HG03457 (cell line): ENCODE results near the gene CSF2RB.

Source experiments
- ATAC-seq: cut with Tn5 transposase; IDR thresholded peaks from one replicate; pipeline ENCODE4 v1.9.1; 2021; ENCODE audit warnings: moderate number of reproducible peaks; ENCODE audit not compliant: unreplicated experiment

Gene CSF2RB

DNA sequence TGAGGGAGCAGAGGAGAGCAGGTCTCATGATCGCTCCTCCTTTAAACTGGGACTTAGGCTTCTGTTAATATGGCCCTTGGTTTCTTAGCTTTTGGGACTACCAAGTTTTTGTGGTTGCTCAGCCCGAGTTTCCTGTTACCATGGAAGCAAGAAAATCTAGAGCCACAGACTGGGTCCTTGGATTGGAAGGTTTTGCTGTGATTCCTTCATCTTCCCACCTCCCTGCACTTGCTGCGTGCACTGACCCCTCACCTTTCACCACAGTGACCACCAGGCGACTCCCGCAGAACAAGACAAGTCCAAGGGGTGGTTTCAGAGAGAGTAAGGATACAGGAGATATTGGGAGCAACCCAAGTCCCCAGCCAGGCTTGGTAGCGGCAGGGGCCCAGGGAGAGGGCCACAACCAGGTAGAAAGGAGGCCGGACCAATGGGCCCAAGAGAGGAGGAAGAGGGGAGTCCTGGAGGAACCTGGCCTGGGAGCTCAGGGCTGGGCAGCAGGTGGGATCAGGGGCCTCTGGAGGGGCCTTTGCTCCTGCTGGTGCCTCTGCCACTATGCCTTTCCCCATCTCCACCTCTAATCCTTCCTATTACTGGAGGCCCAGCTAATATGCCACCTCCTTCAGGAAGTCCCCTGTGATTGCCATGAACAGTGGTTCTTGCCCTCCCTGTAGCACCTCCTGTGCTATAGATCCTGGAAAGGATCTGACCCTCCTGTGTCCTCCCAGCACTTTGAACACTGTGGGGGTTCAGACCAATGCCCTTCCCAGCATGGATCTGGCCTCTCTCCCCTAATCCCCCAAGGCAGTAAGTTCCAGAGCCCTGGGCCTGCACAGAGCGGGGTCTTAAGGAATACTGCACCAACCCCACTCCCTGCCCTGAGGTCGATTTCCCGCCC, 21.2 kb downstream of the CSF2RB start:
- ATAC-seq, result no peak

DNA sequence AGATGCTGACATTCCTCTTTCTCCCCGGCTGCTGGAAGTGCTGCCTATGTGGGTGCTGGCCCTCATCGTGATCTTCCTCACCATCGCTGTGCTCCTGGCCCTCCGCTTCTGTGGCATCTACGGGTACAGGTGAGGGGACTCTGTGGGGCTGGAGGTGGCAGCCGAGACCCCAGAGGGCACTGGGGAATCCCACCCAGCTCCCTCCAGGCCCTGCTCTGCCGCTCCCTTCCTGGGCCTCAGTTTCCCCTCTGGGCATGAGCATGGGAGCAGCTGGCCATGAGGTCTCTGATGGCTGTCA, 21.8 kb downstream of the CSF2RB start:
- ATAC-seq, result no peak

DNA sequence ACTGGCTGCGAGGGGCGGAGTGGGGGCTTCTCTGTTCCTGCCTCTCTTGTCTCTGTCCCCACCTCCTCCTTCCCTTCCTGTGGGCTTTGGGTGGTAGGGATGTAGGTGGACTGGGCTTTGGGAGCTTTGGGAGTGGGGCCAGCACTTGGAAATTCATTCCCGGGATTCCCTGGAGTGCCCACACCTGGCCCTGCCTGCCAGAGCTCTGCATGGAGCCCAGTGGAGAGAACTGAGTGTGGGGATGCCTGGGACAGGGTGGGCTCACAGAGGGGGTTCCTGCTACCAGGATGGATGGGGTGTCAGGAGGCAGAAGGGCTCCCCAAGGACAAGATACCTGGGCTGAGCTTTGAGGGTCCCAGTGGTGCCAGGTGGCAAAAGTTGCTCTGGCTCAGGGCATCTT, 22.3 kb downstream of the CSF2RB start:
- ATAC-seq, result no peak

DNA sequence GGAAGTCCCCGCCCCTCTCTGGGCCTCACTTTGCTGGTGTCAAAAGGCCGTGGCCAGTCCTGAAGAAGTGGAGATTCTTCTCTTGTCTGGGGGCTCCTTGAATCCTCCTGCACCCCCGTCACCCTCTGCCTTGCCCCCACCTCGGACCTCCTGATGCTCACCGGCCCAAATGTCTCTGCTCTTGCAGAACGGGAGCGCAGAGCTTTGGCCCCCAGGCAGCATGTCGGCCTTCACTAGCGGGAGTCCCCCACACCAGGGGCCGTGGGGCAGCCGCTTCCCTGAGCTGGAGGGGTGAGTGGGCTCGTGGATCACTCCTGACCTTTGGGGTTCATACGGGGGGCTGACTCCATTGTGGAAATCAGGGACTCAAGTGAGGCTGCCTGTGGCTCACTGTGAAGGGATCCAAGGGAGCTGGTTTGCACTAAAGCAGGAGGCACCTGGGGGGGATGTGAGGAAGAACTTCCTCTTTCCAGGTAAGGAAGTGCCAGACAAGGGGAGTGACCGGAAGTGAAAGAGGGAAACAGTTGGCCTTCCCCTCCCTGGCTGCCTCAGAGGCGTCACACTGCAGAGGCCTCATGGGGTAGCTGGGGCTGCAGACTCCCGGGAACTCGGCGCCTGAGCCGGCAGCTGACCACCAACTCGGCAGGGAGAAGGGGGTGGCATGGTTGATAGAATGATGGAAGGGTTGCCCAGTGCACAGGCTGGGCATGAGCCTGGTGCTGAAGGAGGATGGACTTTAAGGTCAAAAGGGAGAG, 23.1 kb downstream of the CSF2RB start:
- ATAC-seq, result no peak

DNA sequence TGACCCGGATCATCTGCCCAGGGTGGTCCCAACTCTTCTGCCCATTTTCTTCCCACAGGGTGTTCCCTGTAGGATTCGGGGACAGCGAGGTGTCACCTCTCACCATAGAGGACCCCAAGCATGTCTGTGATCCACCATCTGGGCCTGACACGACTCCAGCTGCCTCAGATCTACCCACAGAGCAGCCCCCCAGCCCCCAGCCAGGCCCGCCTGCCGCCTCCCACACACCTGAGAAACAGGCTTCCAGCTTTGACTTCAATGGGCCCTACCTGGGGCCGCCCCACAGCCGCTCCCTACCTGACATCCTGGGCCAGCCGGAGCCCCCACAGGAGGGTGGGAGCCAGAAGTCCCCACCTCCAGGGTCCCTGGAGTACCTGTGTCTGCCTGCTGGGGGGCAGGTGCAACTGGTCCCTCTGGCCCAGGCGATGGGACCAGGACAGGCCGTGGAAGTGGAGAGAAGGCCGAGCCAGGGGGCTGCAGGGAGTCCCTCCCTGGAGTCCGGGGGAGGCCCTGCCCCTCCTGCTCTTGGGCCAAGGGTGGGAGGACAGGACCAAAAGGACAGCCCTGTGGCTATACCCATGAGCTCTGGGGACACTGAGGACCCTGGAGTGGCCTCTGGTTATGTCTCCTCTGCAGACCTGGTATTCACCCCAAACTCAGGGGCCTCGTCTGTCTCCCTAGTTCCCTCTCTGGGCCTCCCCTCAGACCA, 24.0 kb downstream of the CSF2RB start:
- ATAC-seq, result no peak

GRCh38 chr22:36938028-36938425, 24.6 kb downstream of the CSF2RB start:
- ATAC-seq, result no peak

GRCh38 chr22:36938886-36939285, 25.5 kb downstream of the CSF2RB start:
- ATAC-seq, result no peak

GRCh38 chr22:36940676-36941075, 27.2 kb downstream of the CSF2RB start:
- no peak for ATAC-seq

GRCh38 chr22:36942556-36942955, 29.1 kb downstream of the CSF2RB start:
- no peak for ATAC-seq

DNA sequence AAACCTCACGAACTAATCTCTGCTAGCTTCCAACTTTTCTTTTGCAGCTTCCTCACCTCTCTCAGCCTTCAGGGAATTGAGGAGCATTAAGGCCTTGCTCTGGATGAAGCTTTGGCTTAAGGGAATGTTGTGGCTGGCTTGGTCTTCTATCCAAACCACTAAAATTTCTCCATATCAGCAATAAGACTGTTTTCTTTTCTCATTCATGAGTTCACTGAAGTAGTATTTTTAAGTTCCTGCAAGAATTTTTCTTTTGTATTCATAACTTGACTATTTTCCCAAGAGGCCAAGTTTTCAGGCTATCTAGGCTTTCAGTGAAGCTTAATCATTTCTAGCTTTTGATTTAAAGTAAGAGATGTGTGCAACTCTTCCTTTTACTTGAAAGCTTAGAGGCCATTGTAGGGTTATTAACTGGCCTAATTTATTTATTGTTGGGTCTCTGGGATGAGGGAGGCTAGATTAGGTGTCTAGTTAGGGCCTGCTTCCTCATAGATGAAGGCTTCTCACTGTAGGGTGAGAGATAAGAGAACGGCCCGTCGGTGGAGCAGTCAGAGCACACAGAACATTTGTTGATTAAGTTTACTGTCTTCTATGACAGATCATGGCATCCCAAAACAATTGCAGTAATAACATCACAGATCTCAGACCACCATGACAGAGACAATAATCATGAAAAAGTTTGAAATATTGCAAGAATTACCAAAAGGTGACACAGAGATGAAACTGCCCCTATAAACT, 33.2 kb downstream of the CSF2RB start:
- ATAC-seq, result no peak

GRCh38 chr22:36948273-36949225, 35.1 kb downstream of the CSF2RB start:
- no peak for ATAC-seq

DNA sequence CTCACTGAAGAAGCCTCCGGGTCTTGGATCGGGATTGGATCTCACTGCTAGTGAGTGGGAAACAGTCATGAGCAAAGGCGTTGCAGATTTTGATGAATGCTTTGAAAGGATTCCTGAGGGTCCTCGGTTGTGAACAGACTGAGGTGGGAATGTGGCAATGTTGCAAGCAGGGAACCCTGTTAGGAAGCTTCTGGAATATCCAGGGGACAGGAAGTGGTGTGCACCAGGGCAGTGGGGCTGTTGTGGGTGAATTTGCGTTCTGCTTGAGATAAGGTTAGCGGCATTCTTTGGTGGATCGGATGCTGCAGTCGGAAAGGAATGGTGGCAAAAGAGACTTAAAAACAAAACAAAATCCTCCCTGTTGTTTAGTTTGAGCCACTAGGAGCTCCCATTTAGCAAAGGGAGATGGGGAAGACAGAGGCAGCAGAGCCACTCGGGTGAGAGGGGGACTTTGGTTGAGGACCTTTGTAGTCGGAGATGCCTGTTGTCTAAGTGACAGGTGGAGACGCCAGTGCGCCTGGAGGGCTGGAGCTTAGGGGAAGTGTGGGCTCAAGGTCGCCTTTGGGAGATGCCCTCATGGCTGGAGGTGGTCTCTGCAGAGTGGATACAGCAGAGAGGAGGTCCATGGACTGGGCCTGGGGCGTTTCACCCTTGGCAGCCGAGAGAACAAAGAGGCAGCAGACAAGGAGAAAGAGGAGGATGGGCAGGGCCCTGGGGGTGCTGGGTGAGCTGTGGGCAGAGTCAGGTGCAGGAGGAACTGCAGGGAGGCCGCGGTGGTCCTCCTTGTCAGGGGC, 37.6 kb downstream of the CSF2RB start:
- ATAC-seq, result no peak

GRCh38 chr22:36951746-36952145, 38.3 kb downstream of the CSF2RB start:
- no peak for ATAC-seq

- no peak for ATAC-seq
These were observed 40.0 kb downstream of the CSF2RB start for GRCh38 chr22:36953239-36954080.

GRCh38 chr22:36954251-36955014, 41.0 kb downstream of the CSF2RB start:
- no peak for ATAC-seq

GRCh38 chr22:36955691-36956090, 42.3 kb downstream of the CSF2RB start:
- no peak for ATAC-seq

DNA sequence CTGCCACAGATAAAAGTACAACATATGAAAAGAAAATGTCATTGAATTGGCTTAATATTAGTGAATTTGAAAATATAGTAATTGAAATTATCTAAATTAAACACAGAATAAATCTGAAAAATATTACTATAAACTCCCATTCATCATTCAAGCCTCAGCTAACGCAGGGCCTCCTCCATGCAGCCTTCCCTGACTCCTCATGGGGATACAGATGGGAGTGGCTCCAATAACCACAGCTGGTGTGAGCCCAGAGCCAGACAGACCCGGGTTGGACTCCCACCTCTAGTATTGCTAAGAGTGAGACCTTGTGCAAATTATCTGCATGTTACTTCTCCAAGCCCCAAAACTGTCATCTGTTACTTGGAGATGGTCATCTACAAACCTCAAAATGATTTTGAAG, 44.9 kb downstream of the CSF2RB start:
- no peak for ATAC-seq

DNA sequence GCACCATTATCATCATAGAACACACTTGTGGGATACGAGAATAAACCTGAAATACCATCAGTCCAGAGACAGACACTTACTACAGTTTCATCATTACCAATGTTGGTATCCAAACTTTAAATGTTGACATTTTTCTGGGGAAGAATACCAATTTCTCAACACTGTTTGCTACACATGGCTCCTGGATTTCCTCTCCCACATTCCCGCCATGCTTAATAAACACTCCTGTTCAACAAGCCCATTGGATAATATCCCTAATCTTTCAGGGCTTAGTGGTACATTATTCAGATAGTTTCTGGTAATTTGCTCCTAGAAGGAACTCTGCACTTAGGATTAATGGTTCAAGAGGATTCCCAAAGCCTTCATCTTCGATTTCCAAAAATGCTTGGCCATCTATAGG, 48.2 kb downstream of the CSF2RB start:
- ATAC-seq, result no peak
